ENCODE measurements around the gene RALGPS1. TPM values are rescaled to one million over a fixed set of nuclear protein-coding genes. Genes with fewer than 3 reads are reported as not detected.
"Not testable (repeated sequence)": the region's sequence is repeated elsewhere in the genome, so short reads cannot be mapped to it uniquely, and the experiment has no call there.

The RALGPS1 gene
- total RNA-seq, 5 donors from 2014 or later (not counting 1 experiment from before 2014, with no cell fraction given): 7.3 to 13.9 (median 9.4) TPM

- no peak for ATAC-seq (replicated peaks in 1 of 4)
- Mint-ChIP-seq H3K27me3 (no peaks in the 10 kb centered on the region), H3K4me3 (no peak overlapping the region), H3K4me1 (no peaks in the 10 kb centered on the region), H3K9me3 (peaks cover 0 to 3% (median 0%) of the 10 kb centered on the region in 3 donors), H3K36me3 (peaks cover 3% of the 10 kb centered on the region), H3K27ac (no peak overlapping the region)
- H3K27ac ChIP-seq (ENCODE audit: low read length): no peak overlapping the region
- no peaks in the 10 kb centered on the region for H3K27me3 ChIP-seq (replicated peaks in 1 of 2; ENCODE audit: control insufficient read depth in 2 of 2, extremely low read depth in 1 of 2, insufficient read depth in 2 of 2, low read length in 1 of 2)
- no peak for DNase-seq
- no peaks in the 10 kb centered on the region for H3K36me3 ChIP-seq (ENCODE audit: control insufficient read depth in 2 of 2, extremely low read depth in 1 of 2, insufficient read depth in 1 of 2, low read length in 1 of 2)
- no peaks in the 10 kb centered on the region for H3K4me1 ChIP-seq (ENCODE audit: control insufficient read depth in 1 of 2, extremely low read depth in 1 of 2, insufficient read depth in 2 of 2, low read length in 2 of 2)
- no peak overlapping the region for H3K4me3 ChIP-seq (ENCODE audit: control insufficient read depth in 1 of 2, extremely low read depth in 1 of 2, low read length in 1 of 2)
- CTCF ChIA-PET: no interaction called here
- 96% methylated on average over 4 of the region's 8 CpGs for WGBS (ENCODE audit: insufficient coverage)
- POLR2A ChIA-PET: no interaction called here
- no peaks in the 10 kb centered on the region for H3K9me3 ChIP-seq
Observed at GRCh38 chr9:127143920-127144465, 229.4 kb downstream of the RALGPS1 start.

- no peak for ATAC-seq (replicated peaks in 1 of 4)
- H3K4me1 Mint-ChIP-seq: no peaks in the 10 kb centered on the region
- H3K4me3 Mint-ChIP-seq: no peak overlapping the region
- DNase-seq: no peak
- no peak overlapping the region for H3K27ac Mint-ChIP-seq
- whole genome bisulfite sequencing (ENCODE audit: insufficient coverage): 97% methylated on average over 5 of the region's 8 CpGs
- Histone ChIP-seq H3K9me3 (no peaks in the 10 kb centered on the region), H3K4me3 (ENCODE audit: control insufficient read depth in 1 of 2, extremely low read depth in 1 of 2, low read length in 1 of 2) (no peak overlapping the region), H3K4me1 (ENCODE audit: control insufficient read depth in 1 of 2, extremely low read depth in 1 of 2, insufficient read depth in 2 of 2, low read length in 2 of 2) (no peaks in the 10 kb centered on the region), H3K27me3 (replicated peaks in 1 of 2; ENCODE audit: control insufficient read depth in 2 of 2, extremely low read depth in 1 of 2, insufficient read depth in 2 of 2, low read length in 1 of 2) (no peaks in the 10 kb centered on the region), H3K27ac (ENCODE audit: low read length) (no peak overlapping the region), H3K36me3 (ENCODE audit: control insufficient read depth in 2 of 2, extremely low read depth in 1 of 2, insufficient read depth in 1 of 2, low read length in 1 of 2) (no peaks in the 10 kb centered on the region)
- ChIA-PET POLR2A (no interaction called here), CTCF (no interaction called here)
- peaks cover 3% of the 10 kb centered on the region for H3K36me3 Mint-ChIP-seq
- peaks cover 0 to 3% (median 0%) of the 10 kb centered on the region in 3 donors for H3K9me3 Mint-ChIP-seq
- H3K27me3 Mint-ChIP-seq: no peaks in the 10 kb centered on the region
Observed at GRCh38 chr9:127144670-127145445, 230.3 kb downstream of the RALGPS1 start.

- not testable (repeated sequence) for H3K4me1 ChIP-seq (ENCODE audit: control insufficient read depth in 1 of 2, extremely low read depth in 1 of 2, insufficient read depth in 2 of 2, low read length in 2 of 2); H3K27me3 ChIP-seq (replicated peaks in 1 of 2; ENCODE audit: control insufficient read depth in 2 of 2, extremely low read depth in 1 of 2, insufficient read depth in 2 of 2, low read length in 1 of 2); H3K27me3 Mint-ChIP-seq; H3K36me3 ChIP-seq (ENCODE audit: control insufficient read depth in 2 of 2, extremely low read depth in 1 of 2, insufficient read depth in 1 of 2, low read length in 1 of 2); DNase-seq; ATAC-seq (replicated peaks in 1 of 4); H3K4me1 Mint-ChIP-seq; H3K9me3 ChIP-seq; H3K4me3 ChIP-seq (ENCODE audit: control insufficient read depth in 1 of 2, extremely low read depth in 1 of 2, low read length in 1 of 2); H3K27ac Mint-ChIP-seq; H3K9me3 Mint-ChIP-seq; H3K4me3 Mint-ChIP-seq; H3K27ac ChIP-seq (ENCODE audit: low read length); H3K36me3 Mint-ChIP-seq
- CTCF ChIA-PET: interaction anchor here in 1 of 2 donors (0.7 kb wide), 1 partner anchor 12 kb away, joined by 5 read pairs; no protein-coding TSS in a partner anchor
- POLR2A ChIA-PET: interaction anchor here in 1 of 2 donors (0.7 kb wide), 1 partner anchor 429 kb away, joined by 9 read pairs; no protein-coding TSS in a partner anchor
Observed at GRCh38 chr9:127146841-127147240, 232.3 kb downstream of the RALGPS1 start.

GRCh38 chr9:127147251-127147650 lies 232.7 kb downstream of the RALGPS1 start:
- ChIA-PET POLR2A (interaction anchor here in 1 of 2 donors (0.6 kb wide), 1 partner anchor 32 kb away, joined by 3 read pairs; no protein-coding TSS in a partner anchor), CTCF (no interaction called here)
- Mint-ChIP-seq H3K36me3 (peaks cover 3% of the 10 kb centered on the region), H3K27me3 (no peaks in the 10 kb centered on the region), H3K27ac (no peak overlapping the region), H3K9me3 (peaks cover 0 to 3% (median 0%) of the 10 kb centered on the region in 3 donors), H3K4me1 (no peaks in the 10 kb centered on the region), H3K4me3 (no peak overlapping the region)
- ATAC-seq (replicated peaks in 1 of 4): no peak
- Histone ChIP-seq H3K27me3 (replicated peaks in 1 of 2; ENCODE audit: control insufficient read depth in 2 of 2, extremely low read depth in 1 of 2, insufficient read depth in 2 of 2, low read length in 1 of 2) (no peaks in the 10 kb centered on the region), H3K9me3 (no peaks in the 10 kb centered on the region), H3K4me1 (ENCODE audit: control insufficient read depth in 1 of 2, extremely low read depth in 1 of 2, insufficient read depth in 2 of 2, low read length in 2 of 2) (no peaks in the 10 kb centered on the region), H3K4me3 (ENCODE audit: control insufficient read depth in 1 of 2, extremely low read depth in 1 of 2, low read length in 1 of 2) (no peak overlapping the region), H3K36me3 (ENCODE audit: control insufficient read depth in 2 of 2, extremely low read depth in 1 of 2, insufficient read depth in 1 of 2, low read length in 1 of 2) (no peaks in the 10 kb centered on the region), H3K27ac (ENCODE audit: low read length) (no peak overlapping the region)
- no peak for DNase-seq
- WGBS (ENCODE audit: insufficient coverage): no CpG with 5 or more reads among the region's 2 CpGs

- DNase-seq: no peak
Observed at GRCh38 chr9:127148014-127148413, 233.4 kb downstream of the RALGPS1 start.

GRCh38 chr9:127149010-127149409 lies 234.4 kb downstream of the RALGPS1 start:
- CTCF ChIA-PET: no interaction called here
- Histone ChIP-seq H3K9me3 (no peaks in the 10 kb centered on the region), H3K36me3 (ENCODE audit: control insufficient read depth in 2 of 2, extremely low read depth in 1 of 2, insufficient read depth in 1 of 2, low read length in 1 of 2) (no peaks in the 10 kb centered on the region), H3K4me3 (ENCODE audit: control insufficient read depth in 1 of 2, extremely low read depth in 1 of 2, low read length in 1 of 2) (no peak overlapping the region), H3K27me3 (replicated peaks in 1 of 2; ENCODE audit: control insufficient read depth in 2 of 2, extremely low read depth in 1 of 2, insufficient read depth in 2 of 2, low read length in 1 of 2) (peaks cover 0 to 2% of the 10 kb centered on the region in 2 experiments), H3K4me1 (ENCODE audit: control insufficient read depth in 1 of 2, extremely low read depth in 1 of 2, insufficient read depth in 2 of 2, low read length in 2 of 2) (no peaks in the 10 kb centered on the region), H3K27ac (ENCODE audit: low read length) (no peak overlapping the region)
- POLR2A ChIA-PET: no interaction called here
- Mint-ChIP-seq H3K36me3 (peaks cover 3% of the 10 kb centered on the region), H3K27me3 (no peaks in the 10 kb centered on the region), H3K4me1 (peaks cover 0 to 3% (median under 1%) of the 10 kb centered on the region in 3 donors), H3K27ac (no peak overlapping the region), H3K9me3 (peaks cover 0 to 3% (median 0%) of the 10 kb centered on the region in 3 donors), H3K4me3 (no peak overlapping the region)
- DNase-seq: no peak
- no peak for ATAC-seq (replicated peaks in 1 of 4)
- WGBS (ENCODE audit: insufficient coverage): 92% methylated on average over 6 of the region's 7 CpGs

More at GRCh38 chr9:127148014-127148413, 233.4 kb downstream of the RALGPS1 start:
- Histone ChIP-seq H3K4me3 (ENCODE audit: control insufficient read depth in 1 of 2, extremely low read depth in 1 of 2, low read length in 1 of 2) (no peak overlapping the region), H3K4me1 (ENCODE audit: control insufficient read depth in 1 of 2, extremely low read depth in 1 of 2, insufficient read depth in 2 of 2, low read length in 2 of 2) (no peaks in the 10 kb centered on the region), H3K27ac (ENCODE audit: low read length) (no peak overlapping the region), H3K27me3 (replicated peaks in 1 of 2; ENCODE audit: control insufficient read depth in 2 of 2, extremely low read depth in 1 of 2, insufficient read depth in 2 of 2, low read length in 1 of 2) (no peaks in the 10 kb centered on the region), H3K9me3 (no peaks in the 10 kb centered on the region), H3K36me3 (ENCODE audit: control insufficient read depth in 2 of 2, extremely low read depth in 1 of 2, insufficient read depth in 1 of 2, low read length in 1 of 2) (no peaks in the 10 kb centered on the region)
- POLR2A ChIA-PET: interaction anchor here (0.6 kb wide), 2 partner anchors 31 to 288 kb away, joined by 3 to 6 read pairs; no protein-coding TSS in a partner anchor
- Mint-ChIP-seq H3K9me3 (peaks cover 0 to 3% (median 0%) of the 10 kb centered on the region in 3 donors), H3K36me3 (peaks cover 3% of the 10 kb centered on the region), H3K4me3 (no peak overlapping the region), H3K27ac (no peak overlapping the region), H3K27me3 (no peaks in the 10 kb centered on the region), H3K4me1 (no peaks in the 10 kb centered on the region)
- WGBS (ENCODE audit: insufficient coverage): 84% methylated on average over 5 of the region's 5 CpGs
- no peak for ATAC-seq (replicated peaks in 1 of 4)
- CTCF ChIA-PET: no interaction called here
